HG02588 (cell line): Measurements from ENCODE around the gene RAB33A.
"Not testable (repeated sequence)": the region's sequence is repeated elsewhere in the genome, so short reads cannot be mapped to it uniquely, and the experiment has no call there.

ENCODE experiments used
- ATAC-seq: cut with Tn5 transposase; IDR thresholded peaks from one replicate; pipeline ENCODE4 v1.9.1; 2021; ENCODE audit warnings: mild to moderate bottlenecking, moderate library complexity; ENCODE audit not compliant: unreplicated experiment

RAB33A gene

GRCh38 chrX:130231184-130231583 is 59.4 kb downstream of the RAB33A start:
- ATAC-seq = not testable (repeated sequence)
